Omental fat pad (tissue), 4 donors: ENCODE data around the gene SLC34A2. TPM values are rescaled to one million over a fixed set of nuclear protein-coding genes. Genes with fewer than 3 reads are reported as not detected.
"Not testable (repeated sequence)": the region's sequence is repeated elsewhere in the genome, so short reads cannot be mapped to it uniquely, and the experiment has no call there.

ENCODE experiments used
- ATAC-seq: fragments of 150-250 bp; one replicate; pipeline ENCODE4 v1.9.1; 2016; ENCODE audit warnings: mild to moderate bottlenecking, moderate library complexity; ENCODE audit not compliant: low FRiP score
- DNase-seq: peaks from one replicate; pipeline ENCODE4 v3.0.0-alpha.2; 2019; ENCODE audit warnings: low spot score
- total RNA-seq, 4 donors: library from RNA; depleted of rRNA; stranded (reverse); fragments of >200 nt; gene quantifications; one replicate each; pipeline ENCODE4 v1.1.0, GENCODE V29; 2016
- TF ChIP-seq, protein P1 (sequence below), 3 donors: fragments of 450-650 bp; IDR thresholded peaks; one replicate each; pipeline ENCODE4 v1.5.1; 2016 to 2017; ENCODE audit warnings: antibody characterized with exemption in 3 of 3, mild to moderate bottlenecking in 3 of 3, moderate library complexity in 2 of 3

SLC34A2 gene
- total RNA-seq, 4 donors from 2014 or later: 0.19 TPM; not detected in 3

DNA sequence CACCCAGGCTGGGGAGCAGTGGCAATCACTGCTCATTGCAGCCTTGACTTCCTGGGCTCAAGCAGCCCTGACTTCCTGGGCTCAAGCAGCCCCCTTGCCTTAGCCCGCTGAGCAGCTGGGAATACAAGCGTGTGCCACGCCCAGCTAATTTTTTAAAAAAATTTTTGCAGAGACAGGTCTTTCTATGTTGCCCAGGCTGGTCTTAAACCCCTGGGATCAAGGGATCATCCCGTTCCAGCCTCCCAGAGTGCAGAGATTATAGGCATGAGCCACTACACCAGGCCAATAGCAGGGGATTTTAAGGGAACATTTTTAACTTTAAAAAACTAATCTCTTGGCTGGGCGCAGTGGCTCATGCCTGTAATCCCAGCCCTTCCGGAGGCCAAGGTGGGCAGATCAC lies 5.3 kb upstream of the SLC34A2 start:
- ATAC-seq: no peak
- TF ChIP-seq, protein P1, sequence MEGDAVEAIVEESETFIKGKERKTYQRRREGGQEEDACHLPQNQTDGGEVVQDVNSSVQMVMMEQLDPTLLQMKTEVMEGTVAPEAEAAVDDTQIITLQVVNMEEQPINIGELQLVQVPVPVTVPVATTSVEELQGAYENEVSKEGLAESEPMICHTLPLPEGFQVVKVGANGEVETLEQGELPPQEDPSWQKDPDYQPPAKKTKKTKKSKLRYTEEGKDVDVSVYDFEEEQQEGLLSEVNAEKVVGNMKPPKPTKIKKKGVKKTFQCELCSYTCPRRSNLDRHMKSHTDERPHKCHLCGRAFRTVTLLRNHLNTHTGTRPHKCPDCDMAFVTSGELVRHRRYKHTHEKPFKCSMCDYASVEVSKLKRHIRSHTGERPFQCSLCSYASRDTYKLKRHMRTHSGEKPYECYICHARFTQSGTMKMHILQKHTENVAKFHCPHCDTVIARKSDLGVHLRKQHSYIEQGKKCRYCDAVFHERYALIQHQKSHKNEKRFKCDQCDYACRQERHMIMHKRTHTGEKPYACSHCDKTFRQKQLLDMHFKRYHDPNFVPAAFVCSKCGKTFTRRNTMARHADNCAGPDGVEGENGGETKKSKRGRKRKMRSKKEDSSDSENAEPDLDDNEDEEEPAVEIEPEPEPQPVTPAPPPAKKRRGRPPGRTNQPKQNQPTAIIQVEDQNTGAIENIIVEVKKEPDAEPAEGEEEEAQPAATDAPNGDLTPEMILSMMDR (IDR thresholded peaks at IDR 0.05): no peak
- DNase-seq: no peak

DNA sequence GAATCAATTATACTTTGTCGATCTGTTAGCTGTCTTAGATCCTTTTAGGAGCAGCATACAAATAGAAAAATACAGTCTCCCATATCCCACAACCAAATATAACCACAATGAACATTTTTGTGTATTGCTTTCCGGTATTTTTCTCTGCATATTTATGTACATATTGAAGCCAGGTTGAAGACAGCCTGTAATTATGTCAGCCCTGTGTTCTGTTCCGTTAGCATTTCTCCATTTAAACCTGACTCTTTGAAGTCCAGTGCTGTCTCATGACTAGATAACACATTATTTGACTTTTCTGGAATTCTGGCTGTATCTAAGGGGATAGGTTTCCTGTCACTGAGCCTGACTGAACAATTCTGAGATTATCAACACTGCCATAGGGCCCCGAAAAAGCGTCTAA lies 4.0 kb upstream of the SLC34A2 start:
- TF ChIP-seq, protein P1 (IDR thresholded peaks at IDR 0.05): no peak
- no peak for ATAC-seq
- no peak for DNase-seq

DNA sequence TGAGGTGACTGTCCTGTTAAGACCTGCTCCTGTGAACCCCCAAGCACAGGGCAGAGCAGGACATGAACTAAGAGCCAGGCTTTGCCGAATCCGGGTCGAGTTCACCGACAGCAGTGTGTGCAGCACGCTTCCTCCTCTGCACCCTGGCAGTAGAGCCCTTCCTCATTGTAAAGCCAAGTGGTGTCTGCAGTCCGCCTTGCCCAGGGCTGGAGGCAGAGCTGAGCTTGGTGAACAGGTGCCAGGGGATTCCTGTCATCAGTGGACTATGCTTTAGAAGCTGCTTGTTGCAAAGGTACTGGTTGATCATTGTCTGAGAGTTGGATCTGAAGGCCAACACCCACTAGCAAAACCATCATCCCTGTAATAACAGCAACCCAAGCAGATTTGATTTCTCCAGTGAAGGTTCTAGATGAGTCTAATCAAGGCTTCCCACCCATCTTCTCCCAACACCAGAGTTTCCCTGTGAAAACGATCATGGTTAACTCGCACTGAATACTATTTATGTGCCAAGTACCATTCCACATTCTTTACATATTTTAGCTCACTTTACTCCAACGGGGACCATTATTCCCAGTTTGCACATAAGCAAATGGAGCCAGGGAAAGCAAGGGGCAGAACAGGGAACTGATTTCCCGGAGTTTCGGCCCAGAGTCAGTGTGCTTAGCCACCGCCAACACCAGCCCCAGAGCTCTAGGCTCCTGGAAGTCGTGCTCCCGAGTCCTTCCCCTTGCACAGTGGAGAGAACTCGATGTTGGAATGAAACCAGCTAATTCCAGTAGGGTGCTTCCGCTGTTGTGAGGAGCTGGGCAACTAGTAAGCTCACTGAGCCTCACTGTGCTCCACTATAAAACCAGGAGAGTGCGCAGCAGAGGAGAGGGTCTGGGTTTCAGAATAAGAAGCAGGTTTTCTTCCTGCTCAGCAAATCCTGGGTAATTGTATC lies 1.4 kb upstream of the SLC34A2 start:
- ATAC-seq: no peak
- DNase-seq: no peak
- TF ChIP-seq, protein P1 (IDR thresholded peaks at IDR 0.05): no peak

DNA sequence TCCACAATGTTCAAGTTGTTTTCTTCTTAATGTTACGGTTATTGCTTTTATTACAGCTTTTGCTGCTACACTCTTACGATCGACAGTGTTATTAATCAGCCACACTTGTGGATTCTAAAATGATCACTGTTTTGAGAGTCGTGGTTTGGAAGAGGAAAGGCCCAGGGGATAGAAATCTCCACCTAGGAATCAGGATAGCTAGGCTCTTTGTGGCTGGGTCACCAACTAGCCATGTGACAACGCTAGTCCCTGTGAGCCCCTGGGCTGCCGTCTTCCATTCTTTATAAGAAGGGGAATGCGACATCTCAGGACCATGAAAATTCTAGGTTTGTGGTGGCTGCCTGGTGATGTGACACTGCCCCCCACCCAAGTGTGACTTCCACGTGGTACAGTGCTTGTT lies 380 bp downstream of the SLC34A2 start:
- ATAC-seq: no peak
- TF ChIP-seq, protein P1 (IDR thresholded peaks at IDR 0.05): no peak

DNA sequence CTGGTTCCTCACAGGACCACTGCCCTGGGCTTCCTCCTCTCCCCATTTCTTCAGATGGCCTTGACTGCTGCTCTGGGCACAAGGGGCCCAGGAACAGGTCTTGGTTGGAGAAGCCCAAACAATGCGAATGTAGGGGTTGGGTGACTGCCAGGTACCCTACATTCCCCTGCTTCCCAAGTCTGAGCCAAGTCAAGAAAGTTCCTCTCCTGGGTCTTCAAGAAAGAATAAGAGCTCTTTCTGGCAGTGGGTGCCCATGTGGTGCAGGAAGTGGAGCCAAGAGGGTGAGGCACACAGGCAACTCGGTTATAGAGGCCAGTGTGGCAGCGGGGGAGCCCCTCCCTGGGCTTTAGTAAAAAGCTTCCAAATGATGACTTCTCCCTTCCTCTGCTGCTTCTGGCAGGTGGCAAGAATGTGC lies 2.7 kb downstream of the SLC34A2 start:
- ATAC-seq: no peak
- DNase-seq: no peak
- TF ChIP-seq, protein P1 (IDR thresholded peaks at IDR 0.05): no peak

More for the DNA sequence above, 380 bp downstream of the SLC34A2 start:
- DNase-seq: no peak

DNA sequence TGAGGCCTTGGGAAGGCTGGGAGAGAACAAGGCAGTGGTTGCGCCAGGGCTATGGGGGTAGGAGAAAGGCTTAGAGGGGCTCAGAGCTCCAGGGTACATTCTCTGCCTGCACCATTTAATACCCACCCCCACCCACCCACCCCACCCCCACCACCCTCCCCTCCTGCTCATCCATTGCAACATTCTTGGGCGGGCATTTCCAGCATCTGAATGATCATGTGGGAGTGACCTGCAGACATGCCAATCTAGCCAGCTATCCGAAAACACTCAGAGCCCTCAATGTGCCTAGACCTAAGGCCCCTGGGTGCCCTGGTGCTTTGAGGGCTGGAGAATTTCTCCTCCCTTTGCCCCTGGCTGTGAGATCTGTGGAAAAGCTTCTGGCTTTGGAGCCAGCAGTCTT lies 3.1 kb downstream of the SLC34A2 start:
- DNase-seq: no peak
- TF ChIP-seq, protein P1 (IDR thresholded peaks at IDR 0.05): no peak

DNA sequence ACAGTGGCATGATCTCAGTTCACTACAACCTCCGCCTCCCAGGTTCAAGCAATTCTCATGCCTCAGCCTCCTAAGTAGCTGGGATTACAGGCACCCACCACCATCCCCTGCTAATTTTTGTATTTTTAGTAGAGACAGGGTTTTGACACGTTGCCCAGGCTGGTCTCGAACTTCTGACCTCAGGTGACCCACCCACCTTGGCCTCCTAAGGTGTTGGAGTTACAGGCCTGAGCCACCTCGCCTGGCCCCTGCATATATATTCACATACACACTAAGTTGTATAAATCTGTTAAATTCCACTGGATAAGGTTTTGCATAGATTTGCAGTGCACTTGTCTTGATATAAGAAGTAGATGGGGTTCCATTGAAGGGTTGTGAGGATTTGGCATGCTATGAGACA lies 5.8 kb downstream of the SLC34A2 start:
- not testable (repeated sequence) for ATAC-seq, DNase-seq

More for the DNA sequence above, 3.1 kb downstream of the SLC34A2 start:
- no peak for ATAC-seq
